Natural killer cell (primary cell): ENCODE data around the gene FAAP100. TPM values are rescaled to one million over a fixed set of nuclear protein-coding genes. Genes with fewer than 3 reads are reported as not detected.

Experiments used
- ATAC-seq, 3 donors: fragments of 150-1000 bp in 2 of 3; fragments of 200-7000 bp in 1 of 3; cut with Tn5 transposase; 1 replicate in 1 of 3; 2 replicates in 2 of 3; pipeline ENCODE4 v1.10.0; 2021; ENCODE audit warnings: mild to moderate bottlenecking in 2 of 3, moderate library complexity in 2 of 3
- DNase-seq, 2 donors: peaks; one replicate each; pipeline versions ENCODE4 v3.0.0 to v3.0.0-alpha.2; 2013 to 2021; ENCODE audit warnings: mixed read lengths in 1 of 2
- H3K27ac ChIP-seq: one replicate; pipeline ENCODE4 v1.5.1; 2013; ENCODE audit warnings: mild to moderate bottlenecking, low read length
- H3K27me3 ChIP-seq: one replicate; pipeline ENCODE4 v1.6.1; 2013; ENCODE audit warnings: low read length; ENCODE audit not compliant: control insufficient read depth, insufficient read depth
- H3K36me3 ChIP-seq: one replicate; pipeline ENCODE4 v1.6.1; 2013; ENCODE audit warnings: low read length; ENCODE audit not compliant: control insufficient read depth, insufficient read depth
- H3K4me1 ChIP-seq: one replicate; pipeline ENCODE4 v1.6.1; 2013; ENCODE audit warnings: low read length; ENCODE audit not compliant: control insufficient read depth, insufficient read depth
- H3K4me3 ChIP-seq: one replicate; pipeline ENCODE4 v1.5.1; 2013; ENCODE audit warnings: low read length
- H3K9me3 ChIP-seq: one replicate; pipeline ENCODE4 v1.6.1; 2013; ENCODE audit warnings: low read length; ENCODE audit not compliant: control insufficient read depth, insufficient read depth
- H3K27ac Mint-ChIP-seq, 2 donors: one replicate each; pipeline ENCODE4 v1.8.0; 2022; ENCODE audit warnings: mild to moderate bottlenecking in 2 of 2, mixed read lengths in 2 of 2, moderate library complexity in 1 of 2
- H3K27me3 Mint-ChIP-seq, 2 donors: one replicate each; pipeline ENCODE4 v1.8.0; 2022; ENCODE audit warnings: low read depth in 2 of 2, mixed read lengths in 2 of 2
- H3K36me3 Mint-ChIP-seq: one replicate; pipeline ENCODE4 v1.8.0; 2022; ENCODE audit warnings: mixed read lengths
- H3K4me1 Mint-ChIP-seq, 2 donors: one replicate each; pipeline ENCODE4 v1.8.0; 2022; ENCODE audit warnings: mixed read lengths in 2 of 2
- H3K4me3 Mint-ChIP-seq: one replicate; pipeline ENCODE4 v1.8.0; 2022; ENCODE audit warnings: mild to moderate bottlenecking, moderate library complexity, mixed read lengths
- H3K9me3 Mint-ChIP-seq, 2 donors: one replicate each; pipeline ENCODE4 v1.8.0; 2022; ENCODE audit warnings: mixed read lengths in 2 of 2
- WGBS: methylation state at CpG from one replicate; pipeline ENCODE4 v1.1.7; 2013; ENCODE audit warnings: missing lambda C conversion rate; ENCODE audit not compliant: insufficient coverage; 5-methylcytosine and 5-hydroxymethylcytosine counted together
- intact Hi-C: fragments of 100-400 bp; cut with micrococcal nuclease; formaldehyde crosslinking; loops from one replicate; pipeline ENCODE4 v1.14.2; 2022
- total RNA-seq, 4 donors: library from RNA; stranded (reverse); fragments of 120-200 nt in 1 of 4; gene quantifications; one replicate each; pipeline versions ENCODE4 v1.2.3 to v1.2.4, GENCODE V29; 2013 to 2022
- TF ChIP-seq, protein P1 (sequence below): fragments of 200-600 bp; IDR thresholded peaks from one replicate; pipeline ENCODE4 v1.8.0; 2022; ENCODE audit warnings: antibody characterized with exemption

Gene FAAP100
- total RNA-seq, 3 donors from 2014 or later (not counting 1 experiment from before 2014, with no cell fraction given), result 31.8 to 34.5 (median 33.1) TPM

DNA sequence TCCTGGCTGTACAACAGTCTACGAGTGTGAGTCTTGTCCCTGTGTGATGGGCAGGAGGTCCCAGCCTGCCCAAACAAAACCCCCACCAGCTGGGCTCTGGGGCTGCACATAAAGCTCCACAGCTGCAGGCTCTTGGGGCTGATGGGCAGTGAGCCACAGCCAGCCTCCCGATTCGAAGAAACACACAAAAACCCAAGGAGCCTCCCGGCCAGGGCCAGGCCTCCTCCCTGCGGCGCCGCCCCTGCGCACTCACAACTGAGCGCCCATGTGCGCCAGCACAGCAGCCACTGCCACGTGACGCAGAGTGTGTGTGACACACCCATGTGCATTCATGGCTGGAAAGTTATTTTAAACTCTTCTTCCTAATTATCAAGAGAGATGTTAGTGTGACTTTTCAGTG is 30.6 kb upstream of the FAAP100 start:
- H3K27me3 ChIP-seq, result no peaks in the 10 kb centered on the region
- no peaks in the 10 kb centered on the region for H3K27me3 Mint-ChIP-seq
- H3K27ac ChIP-seq, result no peak overlapping the region
- H3K36me3 ChIP-seq, result peaks cover 47% of the 10 kb centered on the region
- ATAC-seq (no peak), DNase-seq (no peak)
- 97% methylated on average over 12 of the region's 12 CpGs for WGBS
- no peak overlapping the region for H3K4me3 ChIP-seq
- no peaks in the 10 kb centered on the region for H3K9me3 Mint-ChIP-seq
- no peak overlapping the region for H3K4me3 Mint-ChIP-seq
- H3K36me3 Mint-ChIP-seq, result peaks cover 10% of the 10 kb centered on the region
- H3K9me3 ChIP-seq, result no peaks in the 10 kb centered on the region
- H3K4me1 Mint-ChIP-seq, result peaks cover 15 to 24% of the 10 kb centered on the region in 2 donors
- TF ChIP-seq, protein P1, sequence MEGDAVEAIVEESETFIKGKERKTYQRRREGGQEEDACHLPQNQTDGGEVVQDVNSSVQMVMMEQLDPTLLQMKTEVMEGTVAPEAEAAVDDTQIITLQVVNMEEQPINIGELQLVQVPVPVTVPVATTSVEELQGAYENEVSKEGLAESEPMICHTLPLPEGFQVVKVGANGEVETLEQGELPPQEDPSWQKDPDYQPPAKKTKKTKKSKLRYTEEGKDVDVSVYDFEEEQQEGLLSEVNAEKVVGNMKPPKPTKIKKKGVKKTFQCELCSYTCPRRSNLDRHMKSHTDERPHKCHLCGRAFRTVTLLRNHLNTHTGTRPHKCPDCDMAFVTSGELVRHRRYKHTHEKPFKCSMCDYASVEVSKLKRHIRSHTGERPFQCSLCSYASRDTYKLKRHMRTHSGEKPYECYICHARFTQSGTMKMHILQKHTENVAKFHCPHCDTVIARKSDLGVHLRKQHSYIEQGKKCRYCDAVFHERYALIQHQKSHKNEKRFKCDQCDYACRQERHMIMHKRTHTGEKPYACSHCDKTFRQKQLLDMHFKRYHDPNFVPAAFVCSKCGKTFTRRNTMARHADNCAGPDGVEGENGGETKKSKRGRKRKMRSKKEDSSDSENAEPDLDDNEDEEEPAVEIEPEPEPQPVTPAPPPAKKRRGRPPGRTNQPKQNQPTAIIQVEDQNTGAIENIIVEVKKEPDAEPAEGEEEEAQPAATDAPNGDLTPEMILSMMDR, result no peak
- intact Hi-C loops, result no loop called here
- H3K27ac Mint-ChIP-seq, result no peak overlapping the region
- H3K4me1 ChIP-seq, result no peaks in the 10 kb centered on the region

DNA sequence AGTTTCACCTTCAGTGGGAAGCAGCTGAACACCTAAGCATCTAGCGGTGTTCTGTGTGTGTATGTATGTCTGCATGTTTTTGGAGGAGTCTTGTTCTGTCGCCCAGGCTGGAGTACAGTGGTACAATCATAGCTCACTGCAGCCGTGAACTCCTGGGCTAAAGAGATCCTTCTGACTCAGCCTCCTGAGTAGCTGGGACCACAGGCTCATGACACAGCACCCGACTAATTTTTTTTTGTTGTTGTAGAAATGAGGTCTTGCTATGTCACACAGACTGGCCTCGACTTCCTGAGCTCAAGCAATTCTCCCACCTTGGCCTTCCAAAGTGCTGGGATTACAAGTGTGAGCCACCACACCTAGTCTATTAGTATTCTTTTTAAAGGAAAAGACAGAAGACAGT is 30.2 kb upstream of the FAAP100 start:
- H3K9me3 ChIP-seq, result no peaks in the 10 kb centered on the region
- no peaks in the 10 kb centered on the region for H3K27me3 ChIP-seq
- Mint-ChIP-seq H3K9me3 (no peaks in the 10 kb centered on the region), H3K4me3 (no peak overlapping the region), H3K4me1 (peaks cover 18 to 28% of the 10 kb centered on the region in 2 donors), H3K27ac (no peak overlapping the region), H3K36me3 (peaks cover 9% of the 10 kb centered on the region), H3K27me3 (no peaks in the 10 kb centered on the region)
- WGBS, result 85% methylated on average over 4 of the region's 5 CpGs
- H3K4me1 ChIP-seq, result no peaks in the 10 kb centered on the region
- TF ChIP-seq, protein P1, result no peak
- no peak overlapping the region for H3K4me3 ChIP-seq
- intact Hi-C loops, result no loop called here
- H3K36me3 ChIP-seq, result peaks cover 47% of the 10 kb centered on the region
- ATAC-seq (no peak), DNase-seq (no peak)
- H3K27ac ChIP-seq, result no peak overlapping the region

DNA sequence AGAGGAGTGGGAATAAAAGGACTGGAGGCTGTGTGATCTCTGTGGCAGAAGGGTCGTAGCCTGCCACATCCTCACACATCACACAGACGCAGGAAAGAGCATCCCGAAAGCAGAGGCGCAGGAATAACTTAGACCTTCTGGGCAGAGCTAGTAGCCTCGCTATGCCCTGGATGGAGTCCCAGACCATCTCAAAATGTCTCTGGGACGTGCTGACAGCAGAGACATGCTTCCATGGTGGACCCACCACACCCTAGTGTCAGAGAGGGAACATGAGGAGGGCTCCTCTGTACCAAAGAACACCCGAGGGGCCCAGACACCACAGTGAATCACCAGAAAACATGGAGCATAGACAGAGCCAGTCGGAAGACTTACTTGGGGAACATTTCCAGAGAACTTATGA is 29.6 kb upstream of the FAAP100 start:
- WGBS, result 96% methylated on average over 8 of the region's 8 CpGs
- no peak overlapping the region for H3K27ac Mint-ChIP-seq
- H3K36me3 Mint-ChIP-seq, result peaks cover 9% of the 10 kb centered on the region

DNA sequence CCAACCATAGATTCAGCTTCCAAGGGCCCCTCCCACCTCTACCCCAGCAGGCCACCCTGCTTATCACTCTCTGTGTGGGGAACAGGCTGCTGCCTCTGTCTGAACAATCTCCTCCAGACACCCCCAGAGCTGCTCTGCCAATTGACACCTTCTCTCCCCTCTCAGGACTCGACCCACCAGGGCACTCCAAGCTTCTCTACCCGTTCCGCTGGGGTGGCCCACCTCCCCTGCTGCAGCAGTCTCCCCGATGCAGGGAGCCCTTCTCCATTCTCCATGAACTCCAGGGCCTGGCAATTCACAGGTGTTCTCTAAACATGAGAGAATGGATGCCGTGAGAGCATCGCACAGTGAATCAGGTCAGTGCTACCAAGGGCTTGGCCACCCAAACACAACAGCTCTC is 28.3 kb upstream of the FAAP100 start:
- no peaks in the 10 kb centered on the region for H3K9me3 ChIP-seq
- H3K27me3 ChIP-seq, result no peaks in the 10 kb centered on the region
- 98% methylated on average over 6 of the region's 6 CpGs for WGBS
- no peaks in the 10 kb centered on the region for H3K4me1 ChIP-seq
- no peak overlapping the region for H3K4me3 ChIP-seq
- Mint-ChIP-seq H3K4me3 (no peak overlapping the region), H3K27ac (peak overlapping the region in 1 of 2 donors; percentile 54), H3K36me3 (peaks cover 9% of the 10 kb centered on the region), H3K27me3 (no peaks in the 10 kb centered on the region), H3K4me1 (peaks cover 18 to 31% of the 10 kb centered on the region in 2 donors), H3K9me3 (no peaks in the 10 kb centered on the region)
- TF ChIP-seq, protein P1, result no peak
- ATAC-seq (no peak), DNase-seq (no peak)
- H3K27ac ChIP-seq, result no peak overlapping the region
- intact Hi-C loops, result no loop called here
- H3K36me3 ChIP-seq, result peaks cover 36% of the 10 kb centered on the region

More for the DNA sequence above, 29.6 kb upstream of the FAAP100 start:
- ATAC-seq (no peak), DNase-seq (no peak)
- Mint-ChIP-seq H3K27me3 (no peaks in the 10 kb centered on the region), H3K9me3 (no peaks in the 10 kb centered on the region), H3K4me1 (peaks cover 18 to 31% of the 10 kb centered on the region in 2 donors), H3K4me3 (no peak overlapping the region)
- Histone ChIP-seq H3K9me3 (no peaks in the 10 kb centered on the region), H3K36me3 (peaks cover 43% of the 10 kb centered on the region), H3K27me3 (no peaks in the 10 kb centered on the region), H3K4me1 (no peaks in the 10 kb centered on the region), H3K4me3 (no peak overlapping the region), H3K27ac (no peak overlapping the region)
- TF ChIP-seq, protein P1, result no peak
- intact Hi-C loops, result no loop called here
